Tibial nerve (tissue), 4 donors: ENCODE data around the gene LILRA5. TPM values are rescaled to one million over a fixed set of nuclear protein-coding genes. Genes with fewer than 3 reads are reported as not detected.

ENCODE experiments used
- DNase-seq, 2 donors: peaks; one replicate each; pipeline ENCODE4 v3.0.0-alpha.2; 2019; ENCODE audit warnings: low spot score in 2 of 2
- H3K27ac ChIP-seq, 4 donors: fragments of 200-600 bp; sonication (generic) in 3 of 4; one replicate each; pipeline ENCODE4 v1.5.1; 2017 to 2019; ENCODE audit warnings: mild to moderate bottlenecking in 1 of 4
- H3K27me3 ChIP-seq, 2 donors: fragments of 200-600 bp; sonication (generic) in 1 of 2; one replicate each; pipeline versions ENCODE4 v1.5.1 to v1.6.0; 2017 to 2019
- H3K36me3 ChIP-seq, 3 donors: fragments of 200-600 bp; sonication (generic); one replicate each; pipeline ENCODE4 v1.5.1; 2018 to 2019
- H3K4me1 ChIP-seq, 4 donors: fragments of 200-600 bp; sonication (generic) in 3 of 4; one replicate each; pipeline ENCODE4 v1.5.1; 2017 to 2019
- H3K4me3 ChIP-seq, 4 donors: fragments of 200-600 bp; sonication (generic) in 3 of 4; one replicate each; pipeline ENCODE4 v1.5.1; 2017 to 2019; ENCODE audit warnings: mild to moderate bottlenecking in 1 of 4, moderate library complexity in 1 of 4
- H3K9me3 ChIP-seq, 4 donors: fragments of 200-600 bp; sonication (generic) in 3 of 4; one replicate each; pipeline ENCODE4 v1.5.1; 2017 to 2019
- CTCF ChIP-seq, 5 experiments: fragments of 200-600 bp in 3 of 5; fragments of 450-650 bp in 2 of 5; sonication (generic) in 3 of 5; IDR thresholded peaks; one replicate each; pipeline ENCODE4 v1.5.1; 2016 to 2019; ENCODE audit warnings: antibody characterized with exemption in 5 of 5, mild to moderate bottlenecking in 3 of 5, moderate library complexity in 2 of 5
- EP300 ChIP-seq, 2 donors: sonication (generic); formaldehyde crosslinking; IDR thresholded peaks; one replicate each; pipeline ENCODE4 v1.6.1; 2017; ENCODE audit warnings: antibody characterized with exemption in 2 of 2, mild to moderate bottlenecking in 1 of 2
- POLR2A ChIP-seq, 2 donors: fragments of 450-650 bp; IDR thresholded peaks; one replicate each; pipeline ENCODE4 v1.6.1; 2017; ENCODE audit warnings: antibody characterized with exemption in 2 of 2, mild to moderate bottlenecking in 2 of 2, moderate library complexity in 2 of 2
- WGBS, 2 donors: methylation state at CpG; one replicate each; pipeline ENCODE4 v1.1.5; 2018; 5-methylcytosine and 5-hydroxymethylcytosine counted together
- total RNA-seq, 4 donors: library from RNA; depleted of rRNA; stranded (reverse); fragments of >200 nt; gene quantifications; one replicate each; pipeline ENCODE4 v1.1.0, GENCODE V29; 2016

LILRA5 gene
- total RNA-seq, 4 donors from 2014 or later = 0.42 to 3.9 (median 1.4) TPM; not detected in 1

- TF ChIP-seq EP300 (IDR thresholded peaks at IDR 0.05) = peak; percentile 37 to 45
- TF ChIP-seq POLR2A (IDR thresholded peaks at IDR 0.05) = no peak
- TF ChIP-seq CTCF (IDR thresholded peaks at IDR 0.05) = no peak
- H3K27ac ChIP-seq = no peak overlapping the region
- no peak overlapping the region for H3K4me3 ChIP-seq
- H3K9me3 ChIP-seq = peaks cover 0 to 4% (median 0%) of the 10 kb centered on the region in 4 donors
- peaks cover 0 to 9% of the 10 kb centered on the region in 2 donors for H3K27me3 ChIP-seq
- 65 to 77% methylated on average over 7 of the region's 7 CpGs for WGBS, 2 donors
- no peaks in the 10 kb centered on the region for H3K36me3 ChIP-seq
- DNase-seq = no peak
- H3K4me1 ChIP-seq = no peaks in the 10 kb centered on the region
Observed at GRCh38 chr19:54319049-54319448, 6.1 kb upstream of the LILRA5 start.

GRCh38 chr19:54317965-54318240 is 4.9 kb upstream of the LILRA5 start:
- TF ChIP-seq POLR2A (IDR thresholded peaks at IDR 0.05) = no peak
- no peak for TF ChIP-seq EP300 (IDR thresholded peaks at IDR 0.05)

GRCh38 chr19:54317108-54317964 is 4.4 kb upstream of the LILRA5 start:
- no peak for DNase-seq
- H3K36me3 ChIP-seq = no peaks in the 10 kb centered on the region
- H3K9me3 ChIP-seq = peaks cover 0 to 4% (median 0%) of the 10 kb centered on the region in 4 donors
- H3K27ac ChIP-seq = no peak overlapping the region
- no peak overlapping the region for H3K4me3 ChIP-seq
- no peaks in the 10 kb centered on the region for H3K4me1 ChIP-seq
- WGBS, 2 donors = 49 to 83% methylated on average over 29 of the region's 29 CpGs
- TF ChIP-seq EP300 (IDR thresholded peaks at IDR 0.05) (no peak), CTCF (IDR thresholded peaks at IDR 0.05) (no peak), POLR2A (IDR thresholded peaks at IDR 0.05) (no peak)
- peaks cover 0 to 9% of the 10 kb centered on the region in 2 donors for H3K27me3 ChIP-seq

More at GRCh38 chr19:54317965-54318240, 4.9 kb upstream of the LILRA5 start:
- WGBS, 2 donors = 86 to 92% methylated on average over 9 of the region's 9 CpGs
- peaks cover 0 to 9% of the 10 kb centered on the region in 2 donors for H3K27me3 ChIP-seq
- H3K4me3 ChIP-seq = no peak overlapping the region
- H3K4me1 ChIP-seq = no peaks in the 10 kb centered on the region
- H3K27ac ChIP-seq = no peak overlapping the region
- H3K9me3 ChIP-seq = peaks cover 0 to 4% (median 0%) of the 10 kb centered on the region in 4 donors
- no peaks in the 10 kb centered on the region for H3K36me3 ChIP-seq
- DNase-seq = no peak

GRCh38 chr19:54316746-54317107 is 3.8 kb upstream of the LILRA5 start:
- TF ChIP-seq EP300 (IDR thresholded peaks at IDR 0.05) = no peak
- no peak for TF ChIP-seq POLR2A (IDR thresholded peaks at IDR 0.05)
- TF ChIP-seq CTCF (IDR thresholded peaks at IDR 0.05) = no peak
- no peak overlapping the region for H3K27ac ChIP-seq
- no peak for DNase-seq
- no peaks in the 10 kb centered on the region for H3K4me1 ChIP-seq
- no peak overlapping the region for H3K4me3 ChIP-seq
- H3K36me3 ChIP-seq = no peaks in the 10 kb centered on the region
- H3K27me3 ChIP-seq = peaks cover 0 to 9% of the 10 kb centered on the region in 2 donors
- 11 to 51% methylated on average over 11 of the region's 11 CpGs for WGBS, 2 donors
- no peaks in the 10 kb centered on the region for H3K9me3 ChIP-seq

GRCh38 chr19:54315956-54316355 is 3.0 kb upstream of the LILRA5 start:
- H3K36me3 ChIP-seq = no peaks in the 10 kb centered on the region
- H3K27ac ChIP-seq = no peak overlapping the region
- DNase-seq = no peak
- H3K4me3 ChIP-seq = no peak overlapping the region
- no peaks in the 10 kb centered on the region for H3K9me3 ChIP-seq
- H3K27me3 ChIP-seq = peaks cover 0 to 9% of the 10 kb centered on the region in 2 donors
- no peaks in the 10 kb centered on the region for H3K4me1 ChIP-seq
- 79 to 80% methylated on average over 9 to 10 of the region's 10 CpGs for WGBS, 2 donors
- no peak for TF ChIP-seq POLR2A (IDR thresholded peaks at IDR 0.05)
- no peak for TF ChIP-seq EP300 (IDR thresholded peaks at IDR 0.05)
- TF ChIP-seq CTCF (IDR thresholded peaks at IDR 0.05) = no peak
